ENCODE data around the gene DYRK1A. TPM values are rescaled to one million over a fixed set of nuclear protein-coding genes. Genes with fewer than 3 reads are reported as not detected.

DYRK1A gene
- total RNA-seq, 2 experiments from 2014 or later = 58.4 to 65.1 TPM

GRCh38 chr21:37574751-37575150, 208.2 kb downstream of the DYRK1A start:
- H2AFZ ChIP-seq (ENCODE audit: low read length) = no peak overlapping the region
- intact Hi-C loops (cut with micrococcal nuclease; ENCODE audit: unreplicated experiment) = no loop called here
- no peaks in the 10 kb centered on the region for H3K79me2 ChIP-seq (ENCODE audit: insufficient read depth, low read depth, low read length)
- POLR2A ChIA-PET = no interaction called here
- no peak overlapping the region for H3K4me2 ChIP-seq (ENCODE audit: low read length)
- DNase-seq (ENCODE audit: low spot score) = no peak
- H3K36me3 ChIP-seq (ENCODE audit: insufficient read depth, low read length) = no peaks in the 10 kb centered on the region
- no peak overlapping the region for H3K27ac ChIP-seq (ENCODE audit: low read depth, low read length, poor library complexity, severe bottlenecking)
- CTCF ChIA-PET (ENCODE audit: unreplicated experiment) = no interaction called here
- no peak overlapping the region for H3K4me3 ChIP-seq (ENCODE audit: low read depth, low read length, poor library complexity, severe bottlenecking)
- H3K9me2 ChIP-seq (ENCODE audit: insufficient read depth, low read length) = no peaks in the 10 kb centered on the region
- no TSS peak for BruUV-seq (replicated peaks)
- H3K9me3 ChIP-seq (ENCODE audit: low read length) = peaks cover 10% of the 10 kb centered on the region; the same call in 1 of the 2 replicates
- H3K4me1 ChIP-seq (ENCODE audit: insufficient read depth, low read length, poor library complexity, severe bottlenecking) = no peaks in the 10 kb centered on the region
- TF ChIP-seq EZH2phosphoT487 (IDR thresholded peaks at IDR 0.05; ENCODE audit: borderline replicate concordance, low read depth, low read length) (no peak), CTCF (conservative IDR thresholded peaks at IDR 0.05; ENCODE audit: low read length) (no peak)
- H4K20me1 ChIP-seq (ENCODE audit: insufficient read depth, low read length) = no peaks in the 10 kb centered on the region

GRCh38 chr21:37575580-37575979, 209.0 kb downstream of the DYRK1A start:
- no peak overlapping the region for H3K4me3 ChIP-seq (ENCODE audit: low read depth, low read length, poor library complexity, severe bottlenecking)
- H3K79me2 ChIP-seq (ENCODE audit: insufficient read depth, low read depth, low read length) = no peaks in the 10 kb centered on the region
- no peak overlapping the region for H3K4me2 ChIP-seq (ENCODE audit: low read length)
- POLR2A ChIA-PET = interaction anchor here (0.6 kb wide), 1 partner anchor 1291 kb away, joined by 4 read pairs; no protein-coding TSS in a partner anchor
- no peaks in the 10 kb centered on the region for H3K36me3 ChIP-seq (ENCODE audit: insufficient read depth, low read length)
- TF ChIP-seq EZH2phosphoT487 (IDR thresholded peaks at IDR 0.05; ENCODE audit: borderline replicate concordance, low read depth, low read length) = no peak
- H3K27ac ChIP-seq (ENCODE audit: low read depth, low read length, poor library complexity, severe bottlenecking) = no peak overlapping the region
- H2AFZ ChIP-seq (ENCODE audit: low read length) = no peak overlapping the region
- no TSS peak for BruUV-seq (replicated peaks)
- intact Hi-C loops (cut with micrococcal nuclease; ENCODE audit: unreplicated experiment) = no loop called here
- CTCF ChIA-PET (ENCODE audit: unreplicated experiment) = no interaction called here
- no peak for DNase-seq (ENCODE audit: low spot score)
- H3K4me1 ChIP-seq (ENCODE audit: insufficient read depth, low read length, poor library complexity, severe bottlenecking) = no peaks in the 10 kb centered on the region
- H4K20me1 ChIP-seq (ENCODE audit: insufficient read depth, low read length) = no peaks in the 10 kb centered on the region
- H3K9me3 ChIP-seq (ENCODE audit: low read length) = peaks cover 10% of the 10 kb centered on the region; the same call in 1 of the 2 replicates
- H3K9me2 ChIP-seq (ENCODE audit: insufficient read depth, low read length) = no peaks in the 10 kb centered on the region

Other genes with a start within 250 kb of the DYRK1A start
- 33.0 and 39.7 TPM in 2 replicates for gene VPS26C, start 99.4 kb upstream of the DYRK1A start, total RNA-seq (2014; rRNA removed; shearing (Covaris generic))
- gene VPS26C, start 99.4 kb upstream of the DYRK1A start, total RNA-seq (2022) = 43.3 and 46.7 TPM in 2 replicates